ENCODE measurements around the gene FAM3C.

FAM3C gene

DNA sequence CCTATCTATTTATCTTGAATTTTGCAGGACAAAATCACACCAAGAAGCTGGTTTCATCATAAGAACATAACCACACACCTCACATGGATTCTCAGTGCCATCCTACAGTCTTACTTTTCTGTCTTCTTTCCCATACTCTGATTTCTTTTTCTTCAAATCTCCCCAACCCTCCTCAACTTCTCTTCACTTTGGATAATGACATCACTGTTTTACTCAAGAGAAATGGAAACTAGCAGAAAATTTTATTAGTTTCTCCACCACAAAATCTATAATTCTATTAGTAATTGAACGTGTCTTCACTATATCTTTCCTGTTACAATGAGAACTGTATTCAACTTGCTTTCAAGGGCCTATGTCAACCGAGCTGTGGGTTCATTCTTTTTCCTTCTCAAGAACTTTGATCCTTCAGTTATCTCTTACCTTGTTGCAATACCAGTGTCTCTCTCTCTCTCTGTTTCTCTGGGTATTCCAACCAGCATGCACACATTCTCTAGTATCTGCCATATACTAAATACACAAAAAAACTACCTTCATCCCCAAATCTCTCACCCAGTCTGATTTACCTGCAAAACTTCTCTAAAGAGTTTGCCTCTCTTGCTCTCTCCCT, 35.4 kb upstream of the FAM3C start:
- Histone ChIP-seq H3K4me1 (ENCODE audit: insufficient read depth, low read length) (no peaks in the 10 kb centered on the region), H4K20me1 (ENCODE audit: insufficient read depth, low read length) (no peaks in the 10 kb centered on the region), H3K27ac (ENCODE audit: low read length) (no peak overlapping the region), H3K4me2 (ENCODE audit: insufficient read depth, low read length) (no peak overlapping the region), H3K9ac (ENCODE audit: low read depth, low read length) (no peak overlapping the region), H3K27me3 (ENCODE audit: insufficient read depth, low read length, poor library complexity) (no peaks in the 10 kb centered on the region), H3K9me3 (ENCODE audit: insufficient read depth, low read length, severe bottlenecking) (no peaks in the 10 kb centered on the region), H3K79me2 (ENCODE audit: insufficient read depth, low read length) (no peaks in the 10 kb centered on the region), H3K4me3 (ENCODE audit: low read depth in 1 of 2, low read length in 2 of 2) (no peak overlapping the region), H3K36me3 (ENCODE audit: insufficient read depth, low read length) (no peaks in the 10 kb centered on the region), H2AFZ (ENCODE audit: low read depth, low read length) (no peak overlapping the region)
- TF ChIP-seq EZH2 (IDR thresholded peaks at IDR 0.05; ENCODE audit: borderline replicate concordance, low read depth, low read length, severe bottlenecking) = no peak
- TF ChIP-seq, protein P1, sequence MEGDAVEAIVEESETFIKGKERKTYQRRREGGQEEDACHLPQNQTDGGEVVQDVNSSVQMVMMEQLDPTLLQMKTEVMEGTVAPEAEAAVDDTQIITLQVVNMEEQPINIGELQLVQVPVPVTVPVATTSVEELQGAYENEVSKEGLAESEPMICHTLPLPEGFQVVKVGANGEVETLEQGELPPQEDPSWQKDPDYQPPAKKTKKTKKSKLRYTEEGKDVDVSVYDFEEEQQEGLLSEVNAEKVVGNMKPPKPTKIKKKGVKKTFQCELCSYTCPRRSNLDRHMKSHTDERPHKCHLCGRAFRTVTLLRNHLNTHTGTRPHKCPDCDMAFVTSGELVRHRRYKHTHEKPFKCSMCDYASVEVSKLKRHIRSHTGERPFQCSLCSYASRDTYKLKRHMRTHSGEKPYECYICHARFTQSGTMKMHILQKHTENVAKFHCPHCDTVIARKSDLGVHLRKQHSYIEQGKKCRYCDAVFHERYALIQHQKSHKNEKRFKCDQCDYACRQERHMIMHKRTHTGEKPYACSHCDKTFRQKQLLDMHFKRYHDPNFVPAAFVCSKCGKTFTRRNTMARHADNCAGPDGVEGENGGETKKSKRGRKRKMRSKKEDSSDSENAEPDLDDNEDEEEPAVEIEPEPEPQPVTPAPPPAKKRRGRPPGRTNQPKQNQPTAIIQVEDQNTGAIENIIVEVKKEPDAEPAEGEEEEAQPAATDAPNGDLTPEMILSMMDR (IDR thresholded peaks at IDR 0.05; ENCODE audit: borderline replicate concordance, extremely low read depth, low read length, poor library complexity, severe bottlenecking) = no peak
- DNase-seq (no peak), ATAC-seq (ENCODE audit: insufficient read depth, low read depth) (no peak)

DNA sequence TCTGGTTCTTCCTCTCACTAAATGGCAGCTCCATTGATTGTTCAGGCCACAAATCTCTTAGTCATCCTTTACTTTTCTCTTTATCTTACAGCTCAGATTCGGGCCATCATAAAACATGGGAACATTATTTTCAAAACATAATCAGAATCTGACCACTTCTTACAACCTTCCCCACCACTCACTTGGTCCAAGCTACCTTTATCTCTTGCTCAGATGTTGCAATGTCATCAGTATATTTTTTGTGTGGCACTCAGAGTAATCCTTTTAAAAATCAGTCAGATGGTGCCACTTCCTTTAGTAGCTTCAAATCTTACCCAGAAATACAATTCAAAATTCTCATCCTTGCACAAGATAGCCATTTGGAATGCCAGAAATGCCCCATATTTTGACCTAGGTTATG, 34.5 kb upstream of the FAM3C start:
- Histone ChIP-seq H3K9ac (ENCODE audit: low read depth, low read length) (no peak overlapping the region), H4K20me1 (ENCODE audit: insufficient read depth, low read length) (no peaks in the 10 kb centered on the region), H2AFZ (ENCODE audit: low read depth, low read length) (no peak overlapping the region), H3K27me3 (ENCODE audit: insufficient read depth, low read length, poor library complexity) (no peaks in the 10 kb centered on the region), H3K9me3 (ENCODE audit: insufficient read depth, low read length, severe bottlenecking) (no peaks in the 10 kb centered on the region), H3K4me2 (ENCODE audit: insufficient read depth, low read length) (no peak overlapping the region), H3K27ac (ENCODE audit: low read length) (no peak overlapping the region), H3K79me2 (ENCODE audit: insufficient read depth, low read length) (no peaks in the 10 kb centered on the region), H3K4me3 (ENCODE audit: low read depth in 1 of 2, low read length in 2 of 2) (no peak overlapping the region), H3K4me1 (ENCODE audit: insufficient read depth, low read length) (no peaks in the 10 kb centered on the region), H3K36me3 (ENCODE audit: insufficient read depth, low read length) (no peaks in the 10 kb centered on the region)
- no peak for DNase-seq
- no peak for ATAC-seq (ENCODE audit: insufficient read depth, low read depth)
- TF ChIP-seq EZH2 (IDR thresholded peaks at IDR 0.05; ENCODE audit: borderline replicate concordance, low read depth, low read length, severe bottlenecking) = no peak
- TF ChIP-seq, protein P1 (IDR thresholded peaks at IDR 0.05; ENCODE audit: borderline replicate concordance, extremely low read depth, low read length, poor library complexity, severe bottlenecking) = no peak

DNA sequence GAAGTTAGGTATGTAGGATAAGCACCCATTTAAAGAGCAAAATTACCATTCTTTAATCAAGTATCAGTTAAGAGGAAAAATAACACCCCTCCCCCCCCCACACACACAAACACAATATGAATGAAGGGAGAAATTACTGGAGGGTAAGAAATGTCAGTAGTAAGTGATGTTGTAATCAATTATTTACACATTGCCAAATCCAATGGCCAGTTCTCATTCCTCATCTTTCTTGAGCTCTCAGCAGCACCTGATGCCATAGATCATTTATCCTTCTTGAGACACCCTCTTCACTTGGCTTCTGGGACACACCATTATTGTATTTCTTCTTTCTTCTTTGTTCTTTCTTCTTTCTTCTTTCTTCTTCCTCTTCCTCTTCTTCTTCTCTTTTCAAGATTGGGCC, 33.7 kb upstream of the FAM3C start:
- Histone ChIP-seq H3K9me3 (ENCODE audit: insufficient read depth, low read length, severe bottlenecking) (no peaks in the 10 kb centered on the region), H3K4me2 (ENCODE audit: insufficient read depth, low read length) (no peak overlapping the region), H3K27me3 (ENCODE audit: insufficient read depth, low read length, poor library complexity) (no peaks in the 10 kb centered on the region), H3K79me2 (ENCODE audit: insufficient read depth, low read length) (no peaks in the 10 kb centered on the region), H3K4me1 (ENCODE audit: insufficient read depth, low read length) (no peaks in the 10 kb centered on the region), H3K27ac (ENCODE audit: low read length) (no peak overlapping the region), H2AFZ (ENCODE audit: low read depth, low read length) (no peak overlapping the region), H3K36me3 (ENCODE audit: insufficient read depth, low read length) (no peaks in the 10 kb centered on the region), H3K9ac (ENCODE audit: low read depth, low read length) (no peak overlapping the region), H4K20me1 (ENCODE audit: insufficient read depth, low read length) (no peaks in the 10 kb centered on the region), H3K4me3 (ENCODE audit: low read depth in 1 of 2, low read length in 2 of 2) (no peak overlapping the region)
- DNase-seq (no peak), ATAC-seq (ENCODE audit: insufficient read depth, low read depth) (no peak)
- TF ChIP-seq EZH2 (IDR thresholded peaks at IDR 0.05; ENCODE audit: borderline replicate concordance, low read depth, low read length, severe bottlenecking) = no peak
- TF ChIP-seq, protein P1 (IDR thresholded peaks at IDR 0.05; ENCODE audit: borderline replicate concordance, extremely low read depth, low read length, poor library complexity, severe bottlenecking) = no peak

Measured in DND-41 (cell line).